PFSK-1 (cell line): ENCODE results near the gene NXN.

Experiments
- SIN3A ChIP-seq: IDR thresholded peaks from 2 replicates; pipeline ENCODE4 v1.6.1; 2012; ENCODE audit warnings: mild to moderate bottlenecking, low read length, moderate library complexity, borderline replicate concordance; ENCODE audit not compliant: insufficient read depth
- TF ChIP-seq, protein P1 (sequence below), 2 experiments: IDR thresholded peaks; 2 replicates each; pipeline versions ENCODE4 v1.6.1 to v1.8.0; 2011 to 2012; ENCODE audit warnings: low read depth in 2 of 2, low read length in 2 of 2, control low read depth in 1 of 2, inconsistent platforms in 1 of 2, mild to moderate bottlenecking in 1 of 2, moderate library complexity in 1 of 2; ENCODE audit not compliant: insufficient read depth in 1 of 2

DNA sequence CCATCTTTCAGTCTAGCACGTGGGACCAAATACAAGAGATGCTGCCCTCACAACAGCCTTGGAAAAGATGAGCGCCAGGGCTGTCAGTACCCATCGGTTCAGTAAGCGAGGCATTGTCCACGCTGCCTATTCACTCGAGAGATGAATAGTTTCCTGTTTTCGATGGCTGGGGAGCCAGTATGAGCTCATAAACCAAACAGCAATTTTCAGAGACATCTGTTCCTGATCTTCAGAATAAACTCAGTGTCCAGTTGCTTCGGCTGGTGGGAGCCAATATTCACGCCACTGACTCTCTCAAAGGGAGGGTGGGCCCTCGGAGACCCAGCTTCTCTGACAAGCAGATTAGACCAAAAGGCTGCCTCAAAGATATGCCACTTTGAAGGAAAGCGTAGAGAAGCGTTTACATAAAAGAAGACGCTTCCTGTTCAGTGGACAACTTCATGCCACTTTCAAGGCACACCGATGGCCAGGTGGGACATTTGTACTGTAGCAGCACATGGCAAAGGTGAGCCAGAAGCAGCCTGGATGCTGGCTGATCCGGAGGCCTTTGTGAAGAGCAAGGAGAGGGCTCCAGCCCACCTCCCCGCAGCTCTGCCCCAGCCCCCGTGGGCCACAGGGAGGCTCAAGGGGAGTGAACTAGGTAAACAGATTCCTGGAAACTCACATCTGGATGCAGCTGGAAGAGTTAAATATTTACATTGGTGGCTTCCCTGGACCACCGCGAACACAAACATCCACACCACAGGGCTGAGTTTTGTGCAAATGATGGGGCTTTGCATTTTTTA lies 23.4 kb upstream of the NXN start:
- TF ChIP-seq, protein P1, sequence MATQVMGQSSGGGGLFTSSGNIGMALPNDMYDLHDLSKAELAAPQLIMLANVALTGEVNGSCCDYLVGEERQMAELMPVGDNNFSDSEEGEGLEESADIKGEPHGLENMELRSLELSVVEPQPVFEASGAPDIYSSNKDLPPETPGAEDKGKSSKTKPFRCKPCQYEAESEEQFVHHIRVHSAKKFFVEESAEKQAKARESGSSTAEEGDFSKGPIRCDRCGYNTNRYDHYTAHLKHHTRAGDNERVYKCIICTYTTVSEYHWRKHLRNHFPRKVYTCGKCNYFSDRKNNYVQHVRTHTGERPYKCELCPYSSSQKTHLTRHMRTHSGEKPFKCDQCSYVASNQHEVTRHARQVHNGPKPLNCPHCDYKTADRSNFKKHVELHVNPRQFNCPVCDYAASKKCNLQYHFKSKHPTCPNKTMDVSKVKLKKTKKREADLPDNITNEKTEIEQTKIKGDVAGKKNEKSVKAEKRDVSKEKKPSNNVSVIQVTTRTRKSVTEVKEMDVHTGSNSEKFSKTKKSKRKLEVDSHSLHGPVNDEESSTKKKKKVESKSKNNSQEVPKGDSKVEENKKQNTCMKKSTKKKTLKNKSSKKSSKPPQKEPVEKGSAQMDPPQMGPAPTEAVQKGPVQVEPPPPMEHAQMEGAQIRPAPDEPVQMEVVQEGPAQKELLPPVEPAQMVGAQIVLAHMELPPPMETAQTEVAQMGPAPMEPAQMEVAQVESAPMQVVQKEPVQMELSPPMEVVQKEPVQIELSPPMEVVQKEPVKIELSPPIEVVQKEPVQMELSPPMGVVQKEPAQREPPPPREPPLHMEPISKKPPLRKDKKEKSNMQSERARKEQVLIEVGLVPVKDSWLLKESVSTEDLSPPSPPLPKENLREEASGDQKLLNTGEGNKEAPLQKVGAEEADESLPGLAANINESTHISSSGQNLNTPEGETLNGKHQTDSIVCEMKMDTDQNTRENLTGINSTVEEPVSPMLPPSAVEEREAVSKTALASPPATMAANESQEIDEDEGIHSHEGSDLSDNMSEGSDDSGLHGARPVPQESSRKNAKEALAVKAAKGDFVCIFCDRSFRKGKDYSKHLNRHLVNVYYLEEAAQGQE (IDR thresholded peaks at IDR 0.05; ENCODE audit: insufficient read depth in 1 of 2, low read depth in 2 of 2, low read length in 2 of 2): 0 out of 4 replicates have a peak, but pooled peaks of 1 of the 2 experiments have one; percentile 35
- TF ChIP-seq SIN3A: peak; percentile 68; the same call in 1 of the 2 replicates
